ENCODE data around the gene USP11.
A peak's percentile ranks its signal among the peaks of the same experiment; 100 is the strongest.

USP11 gene

DNA sequence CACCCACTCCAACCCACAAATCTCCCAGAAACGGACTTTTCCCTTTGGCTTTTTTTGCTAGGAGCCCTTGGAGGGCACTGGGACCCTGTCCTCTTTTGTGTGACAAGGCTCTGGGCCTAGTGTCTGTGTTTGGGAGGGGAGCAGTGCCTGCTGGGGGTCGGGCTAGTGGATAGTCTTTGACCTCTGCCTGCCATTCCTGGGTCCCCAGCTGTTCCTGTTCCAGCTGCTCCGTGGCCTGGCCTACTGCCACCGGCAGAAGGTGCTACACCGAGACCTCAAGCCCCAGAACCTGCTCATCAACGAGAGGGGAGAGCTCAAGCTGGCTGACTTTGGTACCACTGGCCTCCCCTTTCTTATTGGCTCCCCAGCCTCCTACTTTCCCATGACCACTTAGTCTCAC lies 6.7 kb upstream of the USP11 start:
- DNase-seq: no peak

DNA sequence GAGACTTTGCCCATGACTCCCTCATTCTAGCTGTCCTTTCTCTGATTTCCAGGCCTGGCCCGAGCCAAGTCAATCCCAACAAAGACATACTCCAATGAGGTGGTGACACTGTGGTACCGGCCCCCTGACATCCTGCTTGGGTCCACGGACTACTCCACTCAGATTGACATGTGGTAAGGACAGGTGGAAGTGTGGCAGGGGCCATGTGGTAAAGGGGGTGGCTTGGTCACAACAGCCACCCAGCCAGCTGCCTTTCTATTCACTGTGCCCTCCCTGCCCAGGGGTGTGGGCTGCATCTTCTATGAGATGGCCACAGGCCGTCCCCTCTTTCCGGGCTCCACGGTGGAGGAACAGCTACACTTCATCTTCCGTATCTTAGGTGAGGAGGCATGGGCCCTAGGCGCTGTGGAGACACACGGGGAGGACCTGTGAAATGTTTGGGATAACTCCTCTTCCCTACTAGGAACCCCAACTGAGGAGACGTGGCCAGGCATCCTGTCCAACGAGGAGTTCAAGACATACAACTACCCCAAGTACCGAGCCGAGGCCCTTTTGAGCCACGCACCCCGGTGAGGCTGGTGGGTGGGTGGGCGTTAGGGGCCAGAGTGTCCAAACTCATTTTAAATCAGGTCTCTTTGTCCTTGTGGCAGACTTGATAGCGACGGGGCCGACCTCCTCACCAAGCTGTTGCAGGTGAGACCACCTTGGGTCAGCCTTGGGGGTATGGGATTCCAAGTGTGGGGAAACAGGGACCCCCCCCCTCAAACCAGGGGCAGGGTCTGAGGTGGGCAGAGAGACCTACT lies 6.1 kb upstream of the USP11 start:
- no peak for DNase-seq

DNA sequence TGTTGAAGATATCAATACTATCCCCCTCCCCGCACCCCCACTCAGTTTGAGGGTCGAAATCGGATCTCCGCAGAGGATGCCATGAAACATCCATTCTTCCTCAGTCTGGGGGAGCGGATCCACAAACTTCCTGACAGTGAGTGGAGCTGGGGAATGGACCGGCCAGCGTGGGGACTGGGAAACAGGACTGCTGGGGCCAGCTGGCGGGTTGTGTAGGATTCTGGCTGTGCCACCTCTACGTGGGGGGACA lies 5.5 kb upstream of the USP11 start:
- no peak for DNase-seq

DNA sequence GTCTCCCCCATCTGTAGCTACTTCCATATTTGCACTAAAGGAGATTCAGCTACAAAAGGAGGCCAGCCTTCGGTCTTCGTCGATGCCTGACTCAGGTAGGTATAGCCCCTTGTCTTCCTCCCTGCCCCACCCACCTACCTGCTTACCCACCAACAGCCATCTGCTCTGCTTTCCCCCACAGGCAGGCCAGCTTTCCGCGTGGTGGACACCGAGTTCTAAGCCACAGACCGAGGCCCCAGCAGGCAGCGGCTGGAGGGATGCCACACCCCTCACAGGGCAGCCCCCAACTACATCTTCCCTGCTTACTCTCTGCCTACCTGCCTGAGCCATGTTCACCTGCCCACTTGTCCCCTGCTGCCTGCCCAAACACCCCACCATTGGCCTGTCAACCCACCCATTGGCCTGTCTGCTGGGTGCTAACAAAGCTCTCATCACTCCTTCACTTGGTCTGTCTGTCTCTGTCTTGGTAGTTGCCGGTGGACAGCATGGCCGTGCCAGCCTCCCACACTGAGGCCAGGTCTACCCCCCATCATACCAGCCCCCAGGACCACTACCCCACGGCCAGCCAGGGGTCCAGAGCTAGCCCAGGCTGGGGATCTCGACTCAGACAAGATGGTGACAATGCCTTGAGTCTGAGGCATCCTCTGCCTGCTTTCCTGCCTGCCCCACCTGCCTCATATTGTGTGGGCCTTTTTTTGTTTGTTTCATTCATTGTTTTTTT lies 4.1 kb upstream of the USP11 start:
- no peak for DNase-seq

DNA sequence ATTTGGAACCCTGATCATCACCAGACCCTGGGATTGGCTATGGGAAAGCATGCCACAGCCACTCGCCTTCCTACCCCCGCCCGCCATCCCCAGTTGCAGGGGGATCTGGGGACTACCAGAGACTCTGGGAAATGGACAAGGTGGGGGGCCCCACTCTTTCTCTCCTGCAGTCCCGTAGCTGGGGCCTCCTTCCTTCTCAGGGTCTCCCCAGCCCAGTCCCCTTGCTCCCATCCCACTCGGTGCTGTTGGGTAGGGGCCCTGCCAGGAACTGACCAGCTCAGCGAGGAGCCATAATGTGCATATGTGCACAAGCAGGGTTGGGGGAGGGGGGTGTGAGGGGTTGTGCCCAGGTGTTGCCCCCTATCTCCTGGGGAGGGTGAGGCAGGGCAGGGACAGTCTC lies 3.4 kb upstream of the USP11 start:
- no peak for DNase-seq

DNA sequence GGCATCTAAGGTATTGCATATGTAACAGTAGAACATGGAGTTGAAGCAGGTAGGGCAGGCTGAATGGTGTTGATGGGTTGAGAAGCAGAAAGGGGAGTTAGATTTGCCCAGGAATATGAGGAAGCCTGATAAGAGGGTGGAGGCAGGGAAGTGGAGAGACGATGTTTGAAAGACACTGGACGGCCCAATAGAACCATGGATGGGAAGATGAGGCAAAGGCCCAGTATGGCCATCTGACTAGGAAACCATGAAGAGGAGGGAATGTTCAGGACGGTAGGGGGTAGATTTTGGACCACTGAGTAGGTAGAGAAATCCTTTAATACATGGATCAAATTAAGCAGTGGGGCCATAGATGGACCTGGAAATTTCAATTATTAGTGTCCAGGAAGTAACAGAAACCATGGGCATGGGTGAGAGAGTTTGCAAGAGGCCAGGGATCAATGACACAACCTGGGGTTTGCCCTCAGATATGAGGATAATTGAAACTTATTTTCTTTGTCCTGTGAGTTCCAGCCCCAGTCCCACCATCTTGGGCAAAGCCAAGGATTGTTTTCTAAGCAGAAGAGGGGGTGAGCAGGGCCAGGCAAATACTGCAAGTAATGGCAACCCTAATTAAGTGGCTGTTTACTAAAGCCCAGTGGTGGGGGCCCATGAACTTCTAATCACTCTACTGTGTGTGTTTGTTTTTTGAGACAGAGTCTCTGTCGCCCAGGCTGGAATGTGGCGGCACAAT lies 2.5 kb upstream of the USP11 start:
- DNase-seq: no peak

DNA sequence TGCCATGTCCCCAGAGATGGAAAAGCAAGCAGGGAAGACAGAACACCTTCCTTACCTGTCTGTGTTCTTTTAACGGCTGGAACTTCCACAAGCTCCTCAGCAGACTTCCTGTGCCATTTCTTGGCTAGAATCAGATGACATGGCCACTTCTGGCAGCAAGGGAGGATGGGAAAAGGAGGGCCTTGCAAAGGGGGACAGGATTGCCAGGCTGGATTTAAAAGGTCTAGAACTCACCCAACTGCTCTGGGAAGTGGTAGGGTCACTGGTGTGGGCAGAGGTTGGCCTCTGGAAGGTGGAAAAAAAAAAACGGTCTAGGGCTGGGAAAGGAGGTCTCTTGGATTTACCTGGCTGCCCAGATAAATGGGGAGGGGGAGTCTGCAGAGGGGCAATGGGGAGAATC lies 1.6 kb upstream of the USP11 start:
- no peak for DNase-seq

DNA sequence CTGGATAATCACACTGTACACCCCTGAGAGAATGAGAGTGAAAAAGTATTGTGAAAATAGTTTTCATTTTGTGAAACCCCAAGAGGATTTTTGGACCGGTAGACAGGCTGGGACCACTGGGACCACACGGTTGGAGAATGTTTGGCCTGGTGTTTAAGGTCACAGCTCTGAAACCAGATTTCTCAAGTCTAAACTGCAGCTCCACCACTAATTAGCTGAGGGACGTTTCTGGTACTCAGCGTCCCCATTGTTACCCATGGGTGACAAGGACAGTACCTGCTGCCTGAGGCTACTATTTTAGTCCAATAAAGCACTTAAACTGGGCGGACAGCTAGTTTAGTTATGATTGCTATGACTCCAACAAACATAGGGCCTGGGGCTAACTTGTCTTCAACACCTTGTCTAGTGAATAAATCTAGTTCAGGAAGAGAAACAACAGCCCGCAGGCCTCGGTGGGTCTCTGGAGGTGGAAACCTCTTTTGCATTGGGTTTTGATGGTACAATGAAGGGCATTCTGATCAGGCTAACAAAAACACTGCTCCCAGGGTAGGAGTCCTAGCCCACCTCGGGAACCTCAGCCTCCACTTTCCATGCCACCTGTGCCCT lies 509 bp upstream of the USP11 start:
- no peak for DNase-seq

DNA sequence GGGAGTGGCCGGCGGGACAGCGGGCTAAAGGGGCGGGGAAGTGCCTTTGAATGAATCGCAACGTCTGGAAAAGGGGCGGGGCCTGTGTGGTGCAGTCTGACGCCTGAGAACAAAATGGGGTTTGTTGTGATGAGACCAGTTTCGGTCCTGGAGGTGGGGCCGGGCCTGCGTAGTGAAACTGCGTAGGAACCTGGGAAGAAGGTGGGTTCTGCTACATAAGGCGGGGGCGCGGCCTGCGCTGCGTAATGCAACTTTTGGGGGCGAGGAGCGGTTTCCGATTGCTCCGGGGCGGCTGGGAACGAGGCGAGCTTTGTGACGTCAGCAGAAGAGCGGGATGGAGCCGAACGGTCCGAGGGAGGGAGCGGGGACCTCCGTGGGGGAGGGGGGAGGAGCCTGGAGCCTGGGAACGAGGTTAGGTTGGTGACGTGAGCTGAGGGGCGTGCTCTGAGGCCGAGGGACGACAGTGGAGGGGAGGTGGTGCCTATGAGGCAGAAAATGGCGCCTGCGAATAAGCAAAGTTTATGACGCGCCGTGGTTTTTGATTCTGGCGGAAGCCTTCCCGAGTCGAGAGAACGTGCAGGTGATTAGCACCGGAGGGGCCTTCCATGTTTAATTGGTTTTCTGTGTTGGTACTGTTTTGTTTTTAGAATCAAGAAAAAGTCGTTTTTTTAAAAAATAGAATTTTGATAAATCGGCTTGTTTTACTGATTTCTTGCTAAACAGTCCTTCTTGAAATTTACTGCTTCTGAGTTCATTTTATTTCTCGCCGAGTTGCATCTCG lies 714 bp downstream of the USP11 start:
- DNase-seq: peak; percentile 67 to 92 (median 80)

DNA sequence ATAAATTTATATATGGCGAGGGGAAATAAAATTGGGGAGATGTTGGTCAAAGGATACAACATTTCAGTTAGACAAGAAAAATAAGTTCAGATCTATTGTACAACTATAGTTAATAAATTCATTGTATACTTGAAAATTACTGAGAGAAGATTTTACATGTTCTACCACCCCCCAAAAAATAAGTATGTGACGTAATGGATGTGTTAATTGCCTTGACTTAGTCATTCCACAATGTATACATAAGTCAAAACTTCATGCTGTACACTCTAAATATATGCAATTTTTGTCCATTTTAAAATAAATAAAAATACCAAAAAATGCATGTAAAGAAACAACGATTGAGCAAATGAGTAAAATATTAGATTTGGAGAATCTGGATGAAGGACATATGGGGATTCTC lies 1.8 kb downstream of the USP11 start:
- no peak for DNase-seq

DNA sequence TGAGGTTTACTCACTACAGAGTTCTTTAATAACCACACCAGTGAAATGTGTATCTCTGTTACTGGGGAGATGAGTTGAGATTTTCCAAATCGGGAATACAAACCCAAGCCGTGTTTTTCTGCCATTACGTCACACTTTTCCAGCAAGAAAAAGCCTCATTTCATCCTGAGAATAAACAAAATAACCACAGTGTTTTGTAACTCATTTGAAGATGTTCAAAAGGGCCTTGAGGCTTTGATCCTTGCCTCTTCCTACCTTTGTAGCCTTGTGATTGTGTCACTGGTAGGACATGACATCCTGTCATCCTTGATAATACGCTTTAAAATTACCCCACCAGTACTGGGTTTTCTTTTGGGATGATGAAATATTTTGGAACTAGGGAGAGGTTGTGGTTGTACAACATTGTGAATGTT lies 2.9 kb downstream of the USP11 start:
- no peak for DNase-seq

DNA sequence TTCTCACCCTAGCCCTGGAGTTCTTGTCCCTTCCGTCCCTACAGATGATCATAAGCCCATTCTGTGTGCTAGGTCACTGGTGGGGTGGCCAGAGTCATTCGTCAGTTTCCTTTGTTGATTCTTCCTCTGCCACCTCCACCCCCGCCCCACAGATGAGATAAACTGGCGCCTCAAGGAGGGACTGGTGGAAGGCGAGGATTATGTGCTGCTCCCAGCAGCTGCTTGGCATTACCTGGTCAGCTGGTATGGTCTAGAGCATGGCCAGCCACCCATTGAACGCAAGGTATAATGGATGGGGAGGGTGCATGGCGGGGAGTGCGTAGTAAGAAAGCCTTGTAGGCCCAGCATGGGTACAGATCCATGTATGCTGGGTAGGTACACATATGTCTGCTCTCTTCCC lies 6.4 kb downstream of the USP11 start:
- DNase-seq: no peak

DNA sequence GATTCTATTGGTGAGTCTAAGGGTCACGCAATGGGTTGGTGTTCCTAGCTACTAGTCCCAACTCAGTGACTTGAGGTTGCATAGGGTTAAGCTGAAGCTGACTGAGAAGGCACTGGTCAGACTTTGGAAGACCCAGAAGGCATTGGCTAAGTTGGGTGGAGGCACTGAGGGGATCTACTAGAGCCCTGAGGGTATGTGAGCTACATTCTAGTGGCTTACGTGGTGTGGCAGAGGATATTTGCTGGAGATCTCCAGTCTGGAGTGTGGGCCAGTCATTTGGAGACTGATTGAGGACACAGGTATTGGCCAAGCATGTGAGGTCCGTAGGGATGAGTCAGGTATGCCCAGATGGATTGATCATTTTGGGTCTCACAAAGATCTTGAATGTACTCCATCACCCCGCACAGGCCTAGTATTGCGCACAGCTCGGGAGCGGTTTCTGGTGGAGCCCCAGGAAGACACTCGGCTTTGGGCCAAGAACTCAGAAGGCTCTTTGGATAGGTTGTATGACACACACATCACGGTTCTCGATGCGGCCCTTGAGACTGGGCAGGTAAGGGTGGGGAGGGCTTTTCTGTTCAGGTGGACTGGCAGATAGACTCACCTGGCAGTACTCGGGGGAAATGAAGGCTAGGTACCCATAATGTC lies 7.2 kb downstream of the USP11 start:
- no peak for DNase-seq

DNA sequence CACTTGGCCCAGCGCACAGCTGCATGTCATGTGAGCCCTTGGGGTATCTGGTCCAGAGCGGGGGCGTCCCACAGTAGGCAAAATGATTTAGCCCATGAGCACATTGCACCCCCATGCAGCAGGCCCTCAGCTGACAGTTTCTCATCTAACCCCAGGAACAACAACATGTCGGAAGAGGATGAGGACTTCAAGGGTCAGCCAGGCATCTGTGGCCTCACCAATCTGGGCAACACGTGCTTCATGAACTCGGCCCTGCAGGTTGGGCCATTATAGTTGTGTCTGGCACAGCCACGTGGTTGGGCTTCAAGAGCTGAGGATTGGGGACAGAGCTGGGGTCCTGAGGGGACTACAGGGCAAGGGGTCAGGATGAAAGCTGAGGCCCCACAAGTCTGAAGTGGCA lies 7.8 kb downstream of the USP11 start:
- DNase-seq: no peak

DNA sequence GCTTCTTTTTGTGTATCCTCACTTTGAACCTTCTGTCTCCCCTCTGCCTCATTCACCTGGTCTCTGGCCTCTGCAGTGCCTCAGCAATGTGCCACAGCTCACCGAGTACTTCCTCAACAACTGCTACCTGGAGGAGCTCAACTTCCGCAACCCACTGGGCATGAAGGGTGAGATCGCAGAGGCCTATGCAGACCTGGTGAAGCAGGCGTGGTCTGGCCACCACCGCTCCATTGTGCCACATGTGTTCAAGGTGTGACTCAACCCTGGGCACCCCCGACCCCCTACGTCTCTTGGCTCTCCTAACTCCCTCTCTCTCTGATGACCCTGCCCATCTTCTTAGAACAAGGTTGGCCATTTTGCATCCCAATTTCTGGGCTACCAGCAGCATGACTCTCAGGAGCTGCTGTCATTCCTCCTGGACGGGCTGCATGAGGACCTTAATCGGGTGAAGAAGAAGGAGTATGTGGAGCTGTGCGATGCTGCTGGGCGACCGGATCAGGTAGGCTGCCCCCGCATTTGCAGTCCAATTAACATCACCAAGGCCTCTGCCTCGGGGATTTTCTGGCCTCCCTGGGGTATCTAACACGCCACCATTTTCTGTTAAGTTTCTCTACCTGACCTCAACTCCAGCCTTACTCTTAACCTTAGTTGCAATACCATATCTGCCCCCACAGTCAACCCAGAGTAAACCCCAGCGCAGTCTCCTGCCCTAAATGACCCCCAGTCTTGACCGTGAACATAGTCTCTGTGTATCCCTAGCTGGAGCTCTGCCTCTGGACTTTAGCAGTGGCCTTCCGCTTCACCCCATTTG lies 8.6 kb downstream of the USP11 start:
- no peak for DNase-seq

DNA sequence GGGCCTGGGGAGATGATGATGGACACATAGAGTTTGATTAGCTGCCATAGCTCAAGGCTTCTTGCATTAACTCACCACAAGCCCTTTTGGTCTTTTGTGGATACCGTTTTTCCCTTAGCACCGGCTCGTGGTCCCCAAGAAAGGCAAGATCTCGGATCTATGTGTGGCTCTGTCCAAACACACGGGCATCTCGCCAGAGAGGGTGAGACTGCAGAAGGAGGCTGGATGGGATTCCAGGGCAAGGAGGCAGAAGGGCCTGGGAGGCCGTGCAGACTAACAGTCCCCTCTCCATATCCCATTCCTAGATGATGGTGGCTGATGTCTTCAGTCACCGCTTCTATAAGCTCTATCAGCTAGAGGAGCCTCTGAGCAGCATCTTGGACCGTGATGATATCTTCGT lies 9.5 kb downstream of the USP11 start:
- no peak for DNase-seq

DNA sequence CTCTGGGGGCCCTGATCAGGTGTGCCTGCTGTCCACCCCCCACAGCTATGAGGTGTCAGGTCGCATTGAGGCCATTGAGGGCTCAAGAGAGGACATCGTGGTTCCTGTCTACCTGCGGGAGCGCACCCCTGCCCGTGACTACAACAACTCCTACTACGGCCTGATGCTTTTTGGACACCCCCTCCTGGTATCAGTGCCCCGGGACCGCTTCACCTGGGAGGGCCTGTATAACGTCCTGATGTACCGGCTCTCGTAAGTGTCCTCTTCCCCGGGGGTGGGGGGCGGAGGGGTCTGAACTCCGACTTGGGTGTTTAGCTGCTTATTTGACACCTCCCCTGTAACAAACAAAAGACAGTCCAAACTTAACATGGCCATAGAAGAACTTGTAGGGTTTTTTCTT lies 10.5 kb downstream of the USP11 start:
- DNase-seq: no peak

DNA sequence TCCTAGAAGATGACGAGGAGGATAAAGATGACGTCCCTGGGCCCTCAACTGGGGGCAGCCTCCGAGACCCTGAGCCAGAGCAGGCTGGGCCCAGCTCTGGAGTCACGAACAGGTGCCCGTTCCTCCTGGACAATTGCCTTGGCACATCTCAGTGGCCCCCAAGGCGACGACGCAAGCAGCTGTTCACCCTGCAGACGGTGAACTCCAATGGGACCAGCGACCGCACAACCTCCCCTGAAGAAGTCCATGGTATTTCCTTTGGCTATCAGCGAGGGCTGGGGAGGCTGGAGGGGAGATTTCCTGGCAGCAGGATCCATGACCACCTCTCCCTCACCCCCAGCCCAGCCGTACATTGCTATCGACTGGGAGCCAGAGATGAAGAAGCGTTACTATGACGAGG lies 11.9 kb downstream of the USP11 start:
- DNase-seq: no peak

DNA sequence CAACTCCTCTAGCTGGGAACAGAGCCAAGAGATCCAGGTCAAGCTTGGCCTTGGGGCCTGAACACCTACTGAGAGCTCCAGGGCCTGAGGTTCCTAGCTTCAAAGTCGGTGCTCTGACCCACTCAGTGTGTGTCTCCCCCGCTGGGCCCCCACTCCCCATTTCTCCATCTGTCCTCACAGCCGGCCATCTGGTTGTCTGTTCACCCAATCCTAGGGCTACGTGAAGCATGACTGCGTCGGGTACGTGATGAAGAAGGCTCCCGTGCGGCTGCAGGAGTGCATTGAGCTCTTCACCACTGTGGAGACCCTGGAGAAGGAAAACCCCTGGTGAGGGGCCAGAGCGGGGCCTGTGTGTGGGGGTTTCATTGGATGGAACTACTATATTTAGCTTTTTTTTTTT lies 12.3 kb downstream of the USP11 start:
- no peak for DNase-seq

DNA sequence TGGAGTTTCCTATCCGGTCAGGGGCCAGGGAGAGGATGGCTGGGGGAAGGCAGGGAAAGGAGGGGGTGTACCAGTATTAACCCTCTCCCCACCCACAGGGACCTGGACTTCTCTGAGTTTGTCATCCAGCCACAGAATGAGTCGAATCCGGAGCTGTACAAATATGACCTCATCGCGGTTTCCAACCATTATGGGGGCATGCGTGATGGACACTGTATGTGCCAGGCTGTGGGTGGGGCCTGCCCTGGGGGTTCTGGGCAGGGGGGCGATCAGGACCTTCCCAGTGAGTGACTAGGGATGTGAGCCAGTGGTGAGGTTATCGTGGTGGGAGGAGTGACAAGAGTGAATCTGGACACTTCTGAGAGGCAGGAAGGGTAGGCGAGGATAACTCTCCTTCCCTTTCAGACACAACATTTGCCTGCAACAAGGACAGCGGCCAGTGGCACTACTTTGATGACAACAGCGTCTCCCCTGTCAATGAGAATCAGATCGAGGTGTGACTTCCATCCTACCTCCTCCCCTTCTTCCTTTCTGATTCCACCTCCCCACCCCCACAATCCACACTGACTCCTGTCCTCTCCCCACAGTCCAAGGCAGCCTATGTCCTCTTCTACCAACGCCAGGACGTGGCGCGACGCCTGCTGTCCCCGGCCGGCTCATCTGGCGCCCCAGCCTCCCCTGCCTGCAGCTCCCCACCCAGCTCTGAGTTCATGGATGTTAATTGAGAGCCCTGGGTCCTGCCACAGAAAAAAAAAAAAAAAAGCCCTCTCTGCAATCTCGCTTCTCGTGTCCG lies 14.6 kb downstream of the USP11 start:
- DNase-seq: no peak

DNA sequence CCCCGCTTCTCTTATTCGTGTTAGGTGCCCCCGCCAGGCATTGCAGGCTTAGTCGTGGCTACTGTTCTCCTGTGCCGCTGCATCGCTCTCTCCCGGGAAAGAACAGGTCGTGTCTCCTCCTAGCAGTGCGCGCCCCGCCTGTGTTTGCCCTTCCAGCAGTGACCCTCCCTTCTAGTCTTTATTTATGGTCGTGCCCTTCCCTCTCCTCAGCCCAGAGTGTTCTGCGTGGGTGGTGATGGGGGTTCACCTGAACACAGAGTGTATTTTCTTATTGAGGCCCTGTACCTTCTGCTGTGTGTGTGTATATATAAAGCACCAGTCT lies 15.2 kb downstream of the USP11 start:
- DNase-seq: no peak
